OCI-LY7 (cell line): Measurements from ENCODE around the gene PKLR. TPM values are rescaled to one million over a fixed set of nuclear protein-coding genes. Genes with fewer than 3 reads are reported as not detected.

Experiments
- BruUV-seq: library from RNA; stranded (reverse); fragments of 400-500 nt; replicated peaks from 2 replicates; lab custom pipeline; 2021; lab: Mats Ljungman, UMichigan
- CTCF ChIA-PET: fragments of 300-600 bp; sonication (Branson Sonifier 250); formaldehyde crosslinking; loops from one replicate; lab custom pipeline; 2022; ENCODE audit warnings: antibody characterized with exemption; ENCODE audit not compliant: unreplicated experiment; lab: Charles Lee
- POLR2A ChIA-PET: fragments of 300-600 bp; sonication (Branson Sonifier 250); formaldehyde crosslinking; loops from one replicate; lab custom pipeline; 2022; ENCODE audit warnings: antibody characterized with exemption; lab: Charles Lee
- DNase-seq: peaks from one replicate; pipeline ENCODE4 v3.0.0-alpha.2; 2015; ENCODE audit warnings: low spot score
- H2AFZ ChIP-seq: fragments of 200-600 bp; sonication (generic), shearing (Covaris generic); 2 replicates; pipeline ENCODE4 v1.6.1; 2014; ENCODE audit warnings: mild to moderate bottlenecking, antibody characterized with exemption, low read length, moderate library complexity
- H3K27ac ChIP-seq: fragments of 200-600 bp; sonication (generic); 2 replicates; pipeline ENCODE4 v1.5.1; 2014; ENCODE audit warnings: mixed run types, low read depth, mild to moderate bottlenecking, moderate library complexity, low read length, inconsistent platforms; ENCODE audit not compliant: poor library complexity, severe bottlenecking
- H3K36me3 ChIP-seq: fragments of 200-600 bp; sonication (generic); 2 replicates; pipeline ENCODE4 v1.6.1; 2014; ENCODE audit warnings: mild to moderate bottlenecking, antibody characterized with exemption, low read length, moderate library complexity, mixed read lengths; ENCODE audit not compliant: insufficient read depth
- H3K4me1 ChIP-seq: fragments of 200-600 bp; sonication (generic); 2 replicates; pipeline ENCODE4 v1.5.1; 2014; ENCODE audit warnings: mild to moderate bottlenecking, low read length; ENCODE audit not compliant: insufficient read depth, poor library complexity, severe bottlenecking
- H3K4me2 ChIP-seq: fragments of 200-600 bp; sonication (generic); 2 replicates; pipeline ENCODE4 v1.6.1; 2014; ENCODE audit warnings: mild to moderate bottlenecking, low read length
- H3K4me3 ChIP-seq: fragments of 200-600 bp; sonication (generic); 2 replicates; pipeline ENCODE4 v1.5.1; 2014; ENCODE audit warnings: mild to moderate bottlenecking, low read depth, low read length; ENCODE audit not compliant: poor library complexity, severe bottlenecking
- H3K79me2 ChIP-seq: fragments of 200-600 bp; sonication (generic); 2 replicates; pipeline ENCODE4 v1.6.1; 2016; ENCODE audit warnings: low read depth, mild to moderate bottlenecking, low read length, moderate library complexity, mixed read lengths; ENCODE audit not compliant: insufficient read depth
- H3K9me2 ChIP-seq: fragments of 200-600 bp; sonication (generic); 2 replicates; pipeline ENCODE4 v1.6.1; 2016; ENCODE audit warnings: mild to moderate bottlenecking, low read length, mixed read lengths; ENCODE audit not compliant: insufficient read depth
- H3K9me3 ChIP-seq: fragments of 200-600 bp; sonication (generic); 2 replicates; pipeline ENCODE4 v1.6.1; 2014; ENCODE audit warnings: mild to moderate bottlenecking, mixed run types, low read length, mixed read lengths
- H4K20me1 ChIP-seq: fragments of 200-600 bp; sonication (generic); 2 replicates; pipeline ENCODE4 v1.6.1; 2014; ENCODE audit warnings: mild to moderate bottlenecking, antibody characterized with exemption, low read length, moderate library complexity, mixed read lengths; ENCODE audit not compliant: insufficient read depth
- CTCF ChIP-seq: fragments of 200-600 bp; sonication (generic); conservative IDR thresholded peaks from 2 replicates; pipeline ENCODE4 v1.5.1; 2014; ENCODE audit warnings: mild to moderate bottlenecking, antibody characterized with exemption, low read length, moderate library complexity, mixed read lengths
- EZH2phosphoT487 ChIP-seq: fragments of 200-600 bp; sonication (generic); IDR thresholded peaks from 2 replicates; pipeline ENCODE4 v1.6.1; 2018; ENCODE audit warnings: low read depth, borderline replicate concordance, mild to moderate bottlenecking, mixed run types, antibody characterized with exemption, low read length, moderate library complexity, mixed read lengths
- intact Hi-C: fragments of 100-400 bp; cut with micrococcal nuclease; formaldehyde crosslinking; loops from one replicate; pipeline ENCODE4 v1.10.0; 2022; ENCODE audit not compliant: unreplicated experiment
- total RNA-seq, 2 experiments: library from RNA; depleted of rRNA in 1 of 2; stranded (reverse); fragments of >200 nt in 1 of 2; shearing (Covaris generic) in 1 of 2; gene quantifications; 2 replicates each; pipeline ENCODE4 v1.2.3, GENCODE V29; 2014 to 2022

Gene PKLR
- total RNA-seq, 2 experiments from 2014 or later: 0.19 to 0.51 TPM

DNA sequence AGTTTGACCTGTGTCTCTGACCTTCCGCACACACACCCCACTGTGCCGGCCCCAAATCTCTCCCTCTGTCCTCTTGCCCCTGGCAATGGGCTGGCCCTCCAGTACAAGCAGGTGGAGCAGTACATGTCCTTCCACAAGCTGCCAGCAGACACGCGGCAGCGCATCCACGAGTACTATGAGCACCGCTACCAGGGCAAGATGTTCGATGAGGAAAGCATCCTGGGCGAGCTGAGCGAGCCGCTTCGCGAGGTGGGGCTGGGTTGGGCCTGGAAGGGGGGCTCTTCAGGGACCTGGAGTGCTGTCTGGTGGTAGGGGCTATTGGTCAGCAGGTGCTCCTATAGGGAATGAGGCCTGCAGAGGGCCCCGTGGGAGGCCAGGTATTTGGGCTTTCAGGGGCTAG is 16.2 kb downstream of the PKLR start:
- no peaks in the 10 kb centered on the region for H3K4me1 ChIP-seq
- BruUV-seq: no TSS peak
- no peak overlapping the region for H2AFZ ChIP-seq
- POLR2A ChIA-PET: interaction anchor here (0.6 kb wide), 1 partner anchor 23 kb away, joined by 3 read pairs; no protein-coding TSS in a partner anchor
- TF ChIP-seq EZH2phosphoT487: no peak
- no peak for TF ChIP-seq CTCF
- no peak overlapping the region for H3K27ac ChIP-seq
- no peak overlapping the region for H3K4me2 ChIP-seq
- no peaks in the 10 kb centered on the region for H4K20me1 ChIP-seq
- no peak for DNase-seq
- H3K79me2 ChIP-seq: no peaks in the 10 kb centered on the region
- CTCF ChIA-PET: no interaction called here
- H3K4me3 ChIP-seq: no peak overlapping the region
- H3K9me2 ChIP-seq: no peaks in the 10 kb centered on the region
- peaks cover 4% of the 10 kb centered on the region; the same call in 1 of the 2 replicates for H3K36me3 ChIP-seq
- H3K9me3 ChIP-seq: no peaks in the 10 kb centered on the region
- intact Hi-C loops: no loop called here

DNA sequence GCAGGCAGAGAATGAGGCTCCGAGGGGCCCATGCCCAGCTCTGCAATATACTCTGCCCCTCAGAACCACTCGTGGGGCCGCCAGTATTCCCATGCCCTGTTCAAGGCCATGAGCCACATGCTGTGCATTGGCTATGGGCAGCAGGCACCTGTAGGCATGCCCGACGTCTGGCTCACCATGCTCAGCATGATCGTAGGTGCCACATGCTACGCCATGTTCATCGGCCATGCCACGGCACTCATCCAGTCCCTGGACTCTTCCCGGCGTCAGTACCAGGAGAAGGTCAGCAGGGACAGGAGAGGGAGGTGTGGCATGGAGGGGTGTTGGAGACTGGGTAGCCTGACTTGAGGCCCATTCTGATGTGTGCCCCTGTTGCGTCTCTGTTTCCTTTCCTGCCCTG is 16.8 kb downstream of the PKLR start:
- no peaks in the 10 kb centered on the region for H3K9me3 ChIP-seq
- H3K27ac ChIP-seq: no peak overlapping the region
- H3K4me3 ChIP-seq: no peak overlapping the region
- TF ChIP-seq CTCF (no peak), EZH2phosphoT487 (no peak)
- ChIA-PET CTCF (no interaction called here), POLR2A (no interaction called here)
- no peaks in the 10 kb centered on the region for H3K79me2 ChIP-seq
- H2AFZ ChIP-seq: no peak overlapping the region
- H4K20me1 ChIP-seq: no peaks in the 10 kb centered on the region
- DNase-seq: no peak
- H3K4me1 ChIP-seq: no peaks in the 10 kb centered on the region
- peaks cover 4% of the 10 kb centered on the region; the same call in 1 of the 2 replicates for H3K36me3 ChIP-seq
- intact Hi-C loops: no loop called here
- no peaks in the 10 kb centered on the region for H3K9me2 ChIP-seq
- no TSS peak for BruUV-seq
- H3K4me2 ChIP-seq: no peak overlapping the region

- intact Hi-C loops: no loop called here
- no peak for TF ChIP-seq CTCF
- no peak for TF ChIP-seq EZH2phosphoT487
- Histone ChIP-seq H3K4me3 (no peak overlapping the region), H2AFZ (no peak overlapping the region), H3K27ac (no peak overlapping the region), H3K9me2 (no peaks in the 10 kb centered on the region), H3K4me1 (peaks cover 14% of the 10 kb centered on the region), H3K4me2 (no peak overlapping the region), H3K79me2 (no peaks in the 10 kb centered on the region; the same call in 1 of the 2 replicates), H3K36me3 (peaks cover 4% of the 10 kb centered on the region; the same call in 1 of the 2 replicates), H3K9me3 (no peaks in the 10 kb centered on the region), H4K20me1 (no peaks in the 10 kb centered on the region)
- CTCF ChIA-PET: no interaction called here
- POLR2A ChIA-PET: no interaction called here
- BruUV-seq: no TSS peak
- no peak for DNase-seq
These were observed 18.6 kb downstream of the PKLR start for GRCh38 chr1:155282488-155283091.
